Osteoblast (primary cell): ENCODE results near the gene PPM1E. TPM values are rescaled to one million over a fixed set of nuclear protein-coding genes. Genes with fewer than 3 reads are reported as not detected.
A peak's percentile ranks its signal among the peaks of the same experiment; 100 is the strongest.
"Not testable (repeated sequence)": the region's sequence is repeated elsewhere in the genome, so short reads cannot be mapped to it uniquely, and the experiment has no call there.

Source experiments
- DNase-seq: peaks from one replicate; pipeline ENCODE4 v3.0.0; 2011; ENCODE audit warnings: low spot score, mixed read lengths; ENCODE audit not compliant: insufficient read length; ENCODE audit errors: missing footprints
- H2AFZ ChIP-seq: 2 replicates; pipeline ENCODE4 v1.6.0; 2011; ENCODE audit warnings: mild to moderate bottlenecking, low read length
- H3K27ac ChIP-seq: 2 replicates; pipeline ENCODE4 v1.5.1; 2011; ENCODE audit warnings: mild to moderate bottlenecking, low read depth, low read length, moderate library complexity
- H3K27me3 ChIP-seq: 2 replicates; pipeline ENCODE4 v1.6.0; 2012; ENCODE audit warnings: mild to moderate bottlenecking, control low read depth, inconsistent platforms, low read length, moderate library complexity; ENCODE audit not compliant: insufficient read depth
- H3K36me3 ChIP-seq: 2 replicates; pipeline ENCODE4 v1.5.1; 2011; ENCODE audit warnings: mild to moderate bottlenecking, low read length, control low read depth, moderate library complexity; ENCODE audit not compliant: insufficient read depth
- H3K4me1 ChIP-seq: 2 replicates; pipeline ENCODE4 v1.5.1; 2011; ENCODE audit warnings: mild to moderate bottlenecking, low read length, control low read depth, moderate library complexity; ENCODE audit not compliant: insufficient read depth
- H3K4me2 ChIP-seq: 2 replicates; pipeline ENCODE4 v1.6.0; 2011; ENCODE audit warnings: mild to moderate bottlenecking, low read length; ENCODE audit not compliant: insufficient read depth
- H3K4me3 ChIP-seq: fragments of 200-600 bp; sonication (generic); 3 replicates; pipeline ENCODE4 v1.5.1; 2012; ENCODE audit warnings: mild to moderate bottlenecking, low read length, inconsistent platforms; ENCODE audit not compliant: insufficient read depth
- H3K79me2 ChIP-seq: 2 replicates; pipeline ENCODE4 v1.6.0; 2012; ENCODE audit warnings: mild to moderate bottlenecking, low read length, control low read depth, inconsistent platforms; ENCODE audit not compliant: insufficient read depth
- H3K9me3 ChIP-seq: 2 replicates; pipeline ENCODE4 v1.5.1; 2011; ENCODE audit warnings: low read depth, low read length, control low read depth
- H4K20me1 ChIP-seq: 2 replicates; pipeline ENCODE4 v1.6.0; 2012; ENCODE audit warnings: mild to moderate bottlenecking, low read length, control low read depth; ENCODE audit not compliant: insufficient read depth
- CTCF ChIP-seq: IDR thresholded peaks from 2 replicates; pipeline ENCODE4 v1.5.1; 2011; ENCODE audit warnings: mild to moderate bottlenecking, low read depth, low read length, moderate library complexity; ENCODE audit errors: extremely low read depth
- total RNA-seq: library from RNA; depleted of rRNA; stranded (reverse); fragments of >200 nt; gene quantifications from 2 replicates; pipeline ENCODE4 v1.2.3, GENCODE V29; 2012

PPM1E gene
- total RNA-seq, 1 donor, result under 0.01 TPM

GRCh38 chr17:58831780-58832179, 76.1 kb downstream of the PPM1E start:
- no peaks in the 10 kb centered on the region for H3K9me3 ChIP-seq
- H3K79me2 ChIP-seq, result no peaks in the 10 kb centered on the region
- H3K4me2 ChIP-seq, result no peak overlapping the region
- H2AFZ ChIP-seq, result no peak overlapping the region
- H4K20me1 ChIP-seq, result no peaks in the 10 kb centered on the region
- no peaks in the 10 kb centered on the region for H3K36me3 ChIP-seq
- no peak for TF ChIP-seq CTCF
- H3K4me3 ChIP-seq, result no peak overlapping the region
- H3K4me1 ChIP-seq, result no peaks in the 10 kb centered on the region
- no peaks in the 10 kb centered on the region for H3K27me3 ChIP-seq
- no peak for DNase-seq
- H3K27ac ChIP-seq, result no peak overlapping the region

- Histone ChIP-seq H2AFZ (no peak overlapping the region), H3K27ac (no peak overlapping the region), H3K27me3 (no peaks in the 10 kb centered on the region), H4K20me1 (no peaks in the 10 kb centered on the region), H3K4me1 (no peaks in the 10 kb centered on the region), H3K4me3 (no peak overlapping the region), H3K36me3 (no peaks in the 10 kb centered on the region), H3K79me2 (no peaks in the 10 kb centered on the region), H3K9me3 (no peaks in the 10 kb centered on the region), H3K4me2 (no peak overlapping the region)
- DNase-seq, result no peak
- TF ChIP-seq CTCF, result no peak
Observed at GRCh38 chr17:58832514-58832913, 76.9 kb downstream of the PPM1E start.

- no peak for TF ChIP-seq CTCF
- H3K4me1 ChIP-seq, result no peaks in the 10 kb centered on the region
- H3K27ac ChIP-seq, result no peak overlapping the region
- no peaks in the 10 kb centered on the region for H3K9me3 ChIP-seq
- H3K36me3 ChIP-seq, result no peaks in the 10 kb centered on the region
- no peak overlapping the region for H3K4me3 ChIP-seq
- no peak for DNase-seq
- no peaks in the 10 kb centered on the region for H4K20me1 ChIP-seq
- H3K4me2 ChIP-seq, result no peak overlapping the region
- H2AFZ ChIP-seq, result no peak overlapping the region
- H3K79me2 ChIP-seq, result no peaks in the 10 kb centered on the region
- no peaks in the 10 kb centered on the region for H3K27me3 ChIP-seq
Observed at GRCh38 chr17:58837699-58838098, 82.0 kb downstream of the PPM1E start.

- Histone ChIP-seq H3K27ac (no peak overlapping the region), H3K27me3 (no peaks in the 10 kb centered on the region), H4K20me1 (no peaks in the 10 kb centered on the region), H3K4me1 (no peaks in the 10 kb centered on the region), H3K79me2 (no peaks in the 10 kb centered on the region), H3K4me2 (no peak overlapping the region), H3K9me3 (no peaks in the 10 kb centered on the region), H3K4me3 (no peak overlapping the region), H2AFZ (no peak overlapping the region), H3K36me3 (no peaks in the 10 kb centered on the region)
- peak; percentile 46 for DNase-seq
- no peak for TF ChIP-seq CTCF
Observed at GRCh38 chr17:58840820-58841612, 85.4 kb downstream of the PPM1E start.

GRCh38 chr17:58846413-58846812, 90.8 kb downstream of the PPM1E start:
- not testable (repeated sequence) for H3K36me3 ChIP-seq, H2AFZ ChIP-seq, H4K20me1 ChIP-seq, H3K4me1 ChIP-seq, H3K9me3 ChIP-seq, H3K4me2 ChIP-seq, H3K4me3 ChIP-seq, DNase-seq, H3K27me3 ChIP-seq, H3K79me2 ChIP-seq, H3K27ac ChIP-seq

GRCh38 chr17:58850106-58850505, 94.5 kb downstream of the PPM1E start:
- H3K4me1 ChIP-seq, H3K9me3 ChIP-seq, DNase-seq, H2AFZ ChIP-seq, H3K27ac ChIP-seq, H4K20me1 ChIP-seq, H3K79me2 ChIP-seq, H3K4me3 ChIP-seq, H3K27me3 ChIP-seq, H3K36me3 ChIP-seq, H3K4me2 ChIP-seq: not testable (repeated sequence)
